IMR-90 (cell line): ENCODE results near the gene ASF1A. TPM values are rescaled to one million over a fixed set of nuclear protein-coding genes. Genes with fewer than 3 reads are reported as not detected.

ENCODE experiments used
- ATAC-seq: fragments of 200-7000 bp; cut with Tn5 transposase; 2 replicates; pipeline ENCODE4 v1.9.1; 2020; ENCODE audit warnings: low read depth, mild to moderate bottlenecking, moderate library complexity
- BruUV-seq: library from RNA; stranded (reverse); fragments of 400-500 nt; replicated peaks from 2 replicates; lab custom pipeline; 2021; lab: Mats Ljungman, UMichigan
- CTCF ChIA-PET: fragments of 300-600 bp; formaldehyde crosslinking; extraction: SDS; loops from one replicate; lab custom pipeline; 2021; ENCODE audit warnings: antibody characterized with exemption; lab: Yijun Ruan, JAX
- POLR2A ChIA-PET: fragments of 300-600 bp; sonication (Branson Sonifier 250); formaldehyde crosslinking; loops from one replicate; lab custom pipeline; 2022; ENCODE audit warnings: antibody characterized with exemption; ENCODE audit not compliant: unreplicated experiment; lab: Charles Lee
- DNase-seq: peaks from one replicate; pipeline ENCODE4 v3.0.0; 2013
- H2AFZ ChIP-seq: replicated peaks from 2 replicates; pipeline ENCODE3; 2013; ENCODE audit warnings: low read length, mild to moderate bottlenecking; ENCODE audit not compliant: poor library complexity
- H2AK5ac ChIP-seq: 2 replicates; pipeline ENCODE4 v1.6.1; 2013; ENCODE audit warnings: low read depth, low read length, inconsistent platforms
- H2AK9ac ChIP-seq: replicated peaks from 2 replicates; pipeline ENCODE3; 2013; ENCODE audit warnings: mild to moderate bottlenecking, low read depth, low read length, moderate library complexity; ENCODE audit not compliant: poor library complexity
- H2BK120ac ChIP-seq: 2 replicates; pipeline ENCODE4 v1.6.1; 2013; ENCODE audit warnings: low read depth, low read length, inconsistent platforms
- H2BK15ac ChIP-seq: 3 replicates; pipeline ENCODE4 v1.6.1; 2013; ENCODE audit warnings: low read depth, low read length, inconsistent platforms
- H2BK20ac ChIP-seq: 2 replicates; pipeline ENCODE4 v1.6.1; 2013; ENCODE audit warnings: low read depth, mild to moderate bottlenecking, inconsistent platforms, low read length, moderate library complexity
- H2BK5ac ChIP-seq: 2 replicates; pipeline ENCODE4 v1.6.1; 2013; ENCODE audit warnings: mild to moderate bottlenecking, low read depth, low read length, inconsistent platforms; ENCODE audit not compliant: poor library complexity, severe bottlenecking
- H3K14ac ChIP-seq: replicated peaks from 2 replicates; pipeline ENCODE4 v1.6.1; 2013; ENCODE audit warnings: low read depth, low read length, inconsistent platforms
- H3K18ac ChIP-seq: 2 replicates; pipeline ENCODE4 v1.6.1; 2013; ENCODE audit warnings: low read depth, low read length, control low read depth
- H3K23ac ChIP-seq: 2 replicates; pipeline ENCODE4 v1.6.1; 2013; ENCODE audit warnings: low read depth, low read length, inconsistent platforms
- H3K27ac ChIP-seq: 2 replicates; pipeline ENCODE4 v1.5.1; 2013; ENCODE audit warnings: mild to moderate bottlenecking, control low read depth, low read length; ENCODE audit not compliant: insufficient read depth
- H3K27me3 ChIP-seq: 2 replicates; pipeline ENCODE4 v1.6.1; 2013; ENCODE audit warnings: low read length; ENCODE audit not compliant: control insufficient read depth, insufficient read depth
- H3K36me3 ChIP-seq: 2 replicates; pipeline ENCODE4 v1.6.1; 2013; ENCODE audit warnings: low read length, mixed read lengths; ENCODE audit not compliant: control insufficient read depth, insufficient read depth
- H3K4ac ChIP-seq: 2 replicates; pipeline ENCODE4 v1.6.1; 2013; ENCODE audit warnings: low read depth, low read length, inconsistent platforms
- H3K4me1 ChIP-seq: 2 replicates; pipeline ENCODE4 v1.6.1; 2013; ENCODE audit warnings: low read length, mixed read lengths; ENCODE audit not compliant: control insufficient read depth, insufficient read depth
- H3K4me2 ChIP-seq: 2 replicates; pipeline ENCODE4 v1.6.1; 2013; ENCODE audit warnings: low read depth, mild to moderate bottlenecking, control low read depth, low read length, moderate library complexity
- H3K4me3 ChIP-seq: 2 replicates; pipeline ENCODE4 v1.5.1; 2013; ENCODE audit warnings: low read depth, mild to moderate bottlenecking, control low read depth, low read length, moderate library complexity; ENCODE audit not compliant: insufficient read depth
- H3K56ac ChIP-seq: 2 replicates; pipeline ENCODE4 v1.6.1; 2013; ENCODE audit warnings: low read length, inconsistent platforms; ENCODE audit not compliant: insufficient read depth; ENCODE audit errors: extremely low read depth
- H3K79me1 ChIP-seq, 2 experiments: 2 replicates each; pipeline ENCODE4 v1.6.1; 2013; ENCODE audit warnings: low read length in 2 of 2, inconsistent platforms in 1 of 2, low read depth in 1 of 2
- H3K9ac ChIP-seq: 2 replicates; pipeline ENCODE4 v1.6.1; 2013; ENCODE audit warnings: low read depth, low read length, control low read depth
- H3K9me1 ChIP-seq: 2 replicates; pipeline ENCODE4 v1.6.1; 2013; ENCODE audit warnings: low read length, inconsistent platforms; ENCODE audit not compliant: insufficient read depth
- H3K9me3 ChIP-seq: 2 replicates; pipeline ENCODE4 v1.6.1; 2013; ENCODE audit warnings: low read length; ENCODE audit not compliant: control insufficient read depth, insufficient read depth
- H4K20me1 ChIP-seq: 2 replicates; pipeline ENCODE4 v1.6.1; 2013; ENCODE audit warnings: low read length, inconsistent platforms; ENCODE audit not compliant: insufficient read depth
- H4K5ac ChIP-seq: 2 replicates; pipeline ENCODE4 v1.6.1; 2013; ENCODE audit warnings: mild to moderate bottlenecking, low read depth, low read length, control low read depth
- H4K8ac ChIP-seq, 2 experiments: 2 replicates each; pipeline ENCODE4 v1.6.1; 2013; ENCODE audit warnings: low read depth in 2 of 2, low read length in 2 of 2, control low read depth in 1 of 2, inconsistent platforms in 1 of 2
- H4K91ac ChIP-seq: 2 replicates; pipeline ENCODE4 v1.6.1; 2013; ENCODE audit warnings: low read depth, low read length, inconsistent platforms; ENCODE audit not compliant: insufficient read depth
- BHLHE40 ChIP-seq: fragments of 150-350 bp; IDR thresholded peaks from 2 replicates; pipeline ENCODE4 v1.6.1; 2016; ENCODE audit warnings: mild to moderate bottlenecking, low read depth, low read length
- CHD1 ChIP-seq: IDR thresholded peaks from 2 replicates; pipeline ENCODE4 v1.6.1; 2012; ENCODE audit warnings: low read depth, low read length, improper control_type of control experiment
- FOS ChIP-seq: fragments of 150-350 bp; IDR thresholded peaks from 2 replicates; pipeline ENCODE4 v1.6.1; 2016; ENCODE audit warnings: low read depth, low read length
- MAFK ChIP-seq: IDR thresholded peaks from 2 replicates; pipeline ENCODE4 v1.6.1; 2012; ENCODE audit warnings: low read depth, low read length, improper control_type of control experiment
- POLR2A ChIP-seq: IDR thresholded peaks from 2 replicates; pipeline ENCODE4 v1.6.1; 2012; ENCODE audit warnings: mild to moderate bottlenecking, low read depth, low read length
- RAD21 ChIP-seq: IDR thresholded peaks from 2 replicates; pipeline ENCODE4 v1.6.1; 2012; ENCODE audit warnings: low read length, improper control_type of control experiment
- RCOR1 ChIP-seq: IDR thresholded peaks from 2 replicates; pipeline ENCODE4 v1.6.1; 2012; ENCODE audit warnings: mild to moderate bottlenecking, low read length, improper control_type of control experiment; ENCODE audit not compliant: insufficient replicate concordance
- RFX5 ChIP-seq: IDR thresholded peaks from 2 replicates; pipeline ENCODE4 v1.8.0; 2012; ENCODE audit warnings: low read depth, mild to moderate bottlenecking, low read length, moderate library complexity
- SMC3 ChIP-seq: fragments of 150-350 bp; IDR thresholded peaks from 2 replicates; pipeline ENCODE4 v1.6.1; 2016; ENCODE audit warnings: low read depth, mild to moderate bottlenecking, antibody characterized with exemption, low read length, moderate library complexity
- WGBS, 2 experiments: methylation state at CpG; one replicate each; pipeline versions ENCODE4 v1.1.5 to v1.1.7; 2013; ENCODE audit warnings: missing lambda C conversion rate in 2 of 2; ENCODE audit not compliant: insufficient read length in 1 of 2; ENCODE audit errors: extremely low coverage in 2 of 2; 5-methylcytosine and 5-hydroxymethylcytosine counted together
- dilution Hi-C: fragments of 300-500 bp; cut with HindIII; formaldehyde crosslinking; loops from one replicate; pipeline ENCODE4 v1.14.3; 2018; ENCODE audit warnings: low sequenced_read_pairs; ENCODE audit not compliant: unreplicated experiment
- in situ Hi-C: fragments of 300-500 bp; cut with MboI; formaldehyde crosslinking; loops from 3 replicates; pipeline ENCODE4 v1.14.3; 2019; ENCODE audit warnings: low sequenced_read_pairs, inconsistent platforms, mixed read lengths
- intact Hi-C: fragments of 100-400 bp; cut with micrococcal nuclease; formaldehyde crosslinking; loops from 2 replicates; pipeline ENCODE4 v1.10.0; 2022
- polyA plus RNA-seq, 3 experiments: library from polyadenylated mRNA; depleted of rRNA; stranded (reverse); fragments of >200 nt; gene quantifications; 2 replicates each; pipeline ENCODE4 v1.2.3, GENCODE V29; 2012; ENCODE audit warnings: low replicate concordance in 1 of 3
- total RNA-seq: library from RNA; depleted of rRNA; stranded (reverse); fragments of >200 nt; gene quantifications from 2 replicates; pipeline ENCODE4 v1.2.3, GENCODE V29; 2012
- TF ChIP-seq, protein P1 (sequence below): fragments of 150-350 bp; IDR thresholded peaks from 2 replicates; pipeline ENCODE4 v1.6.1; 2017; ENCODE audit warnings: mild to moderate bottlenecking, antibody characterized with exemption, low read length, low read depth
- TF ChIP-seq, protein P2 (sequence below): conservative IDR thresholded peaks from 2 replicates; pipeline ENCODE4 v1.5.1; 2012; ENCODE audit warnings: mild to moderate bottlenecking, low read depth, low read length, improper control_type of control experiment
- TF ChIP-seq, protein P3 (sequence below): fragments of 150-350 bp; IDR thresholded peaks from 2 replicates; pipeline ENCODE4 v1.6.1; 2016; ENCODE audit warnings: low read depth, mild to moderate bottlenecking, low read length, moderate library complexity, borderline replicate concordance

Gene ASF1A
- total and polyA plus RNA-seq, 2 of the 4 experiments (the other 2 are of a cell fraction): 10.1 to 11.1 TPM

DNA sequence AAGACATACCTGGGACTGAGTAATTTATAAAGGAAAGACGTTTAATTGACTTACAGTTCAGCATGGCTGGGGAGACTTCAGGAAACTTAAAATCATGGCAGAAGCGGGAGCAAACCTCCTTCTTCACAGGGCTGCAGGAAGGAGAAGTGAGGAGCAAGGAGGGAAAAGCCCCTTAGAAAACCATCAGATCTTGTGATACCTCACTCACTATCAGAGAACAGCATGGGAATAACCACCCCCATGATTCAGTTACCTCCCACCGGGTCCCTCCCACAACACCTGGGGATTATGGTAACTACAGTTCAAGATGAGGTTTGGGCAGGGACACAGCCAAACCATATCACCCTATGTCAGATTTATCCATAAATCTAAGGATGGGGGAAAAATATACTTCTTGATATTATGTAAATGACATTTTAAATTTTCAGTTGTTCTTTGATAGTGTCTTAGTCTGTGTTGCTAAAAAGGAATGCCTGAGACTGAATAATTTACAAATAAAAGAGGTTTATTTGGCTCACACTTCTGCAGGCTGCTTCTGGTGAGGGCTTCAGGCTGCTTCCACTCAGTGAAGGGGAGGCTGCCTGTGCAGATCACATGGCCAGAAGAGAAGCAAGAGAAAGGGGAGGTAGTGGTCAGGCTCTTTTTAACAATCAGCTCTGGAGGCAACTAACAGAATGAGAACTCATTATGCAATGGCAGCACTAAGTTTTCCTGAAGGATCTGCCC, 42.2 kb downstream of the ASF1A start:
- Histone ChIP-seq H3K14ac (no peak overlapping the region), H3K4me2 (no peak overlapping the region), H3K4me1 (no peaks in the 10 kb centered on the region), H3K4ac (no peak overlapping the region), H3K56ac (no peak overlapping the region), H3K27me3 (no peaks in the 10 kb centered on the region), H3K9me3 (no peaks in the 10 kb centered on the region), H3K9ac (no peak overlapping the region), H2BK20ac (no peak overlapping the region), H3K4me3 (no peak overlapping the region), H4K5ac (no peak overlapping the region), H4K8ac (no peak overlapping the region), H4K91ac (no peak overlapping the region), H4K20me1 (no peaks in the 10 kb centered on the region), H2AK9ac (no peak overlapping the region), H3K36me3 (no peaks in the 10 kb centered on the region), H3K27ac (no peak overlapping the region), H3K23ac (no peak overlapping the region), H3K18ac (no peak overlapping the region), H2BK120ac (no peak overlapping the region), H2BK15ac (no peak overlapping the region), H2AFZ (no peak overlapping the region), H3K9me1 (no peaks in the 10 kb centered on the region), H2BK5ac (no peak overlapping the region), H2AK5ac (no peak overlapping the region), H3K79me1 (peaks cover 0 to 7% of the 10 kb centered on the region in 2 experiments; a peak in 2 of 4 replicates)
- no TSS peak for BruUV-seq
- ChIA-PET CTCF (no interaction called here), POLR2A (no interaction called here)
- in situ Hi-C loops: no loop called here
- intact Hi-C loops: loop anchor here (1.0 kb wide), 1 partner anchor 42 kb away; the partner anchor contains the start of gene ASF1A
- DNase-seq (no peak), ATAC-seq (no peak)
- no CpG with 5 or more reads among the region's 3 CpGs for WGBS, 2 experiments
- dilution Hi-C loops: no loop called here
- no peak for TF ChIP-seq POLR2A
- no peak for TF ChIP-seq RCOR1
- TF ChIP-seq RAD21: no peak
- TF ChIP-seq, protein P1, sequence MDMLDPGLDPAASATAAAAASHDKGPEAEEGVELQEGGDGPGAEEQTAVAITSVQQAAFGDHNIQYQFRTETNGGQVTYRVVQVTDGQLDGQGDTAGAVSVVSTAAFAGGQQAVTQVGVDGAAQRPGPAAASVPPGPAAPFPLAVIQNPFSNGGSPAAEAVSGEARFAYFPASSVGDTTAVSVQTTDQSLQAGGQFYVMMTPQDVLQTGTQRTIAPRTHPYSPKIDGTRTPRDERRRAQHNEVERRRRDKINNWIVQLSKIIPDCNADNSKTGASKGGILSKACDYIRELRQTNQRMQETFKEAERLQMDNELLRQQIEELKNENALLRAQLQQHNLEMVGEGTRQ: no peak
- no peak for TF ChIP-seq CHD1
- TF ChIP-seq, protein P2, sequence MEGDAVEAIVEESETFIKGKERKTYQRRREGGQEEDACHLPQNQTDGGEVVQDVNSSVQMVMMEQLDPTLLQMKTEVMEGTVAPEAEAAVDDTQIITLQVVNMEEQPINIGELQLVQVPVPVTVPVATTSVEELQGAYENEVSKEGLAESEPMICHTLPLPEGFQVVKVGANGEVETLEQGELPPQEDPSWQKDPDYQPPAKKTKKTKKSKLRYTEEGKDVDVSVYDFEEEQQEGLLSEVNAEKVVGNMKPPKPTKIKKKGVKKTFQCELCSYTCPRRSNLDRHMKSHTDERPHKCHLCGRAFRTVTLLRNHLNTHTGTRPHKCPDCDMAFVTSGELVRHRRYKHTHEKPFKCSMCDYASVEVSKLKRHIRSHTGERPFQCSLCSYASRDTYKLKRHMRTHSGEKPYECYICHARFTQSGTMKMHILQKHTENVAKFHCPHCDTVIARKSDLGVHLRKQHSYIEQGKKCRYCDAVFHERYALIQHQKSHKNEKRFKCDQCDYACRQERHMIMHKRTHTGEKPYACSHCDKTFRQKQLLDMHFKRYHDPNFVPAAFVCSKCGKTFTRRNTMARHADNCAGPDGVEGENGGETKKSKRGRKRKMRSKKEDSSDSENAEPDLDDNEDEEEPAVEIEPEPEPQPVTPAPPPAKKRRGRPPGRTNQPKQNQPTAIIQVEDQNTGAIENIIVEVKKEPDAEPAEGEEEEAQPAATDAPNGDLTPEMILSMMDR: no peak
- TF ChIP-seq RFX5: no peak
- no peak for TF ChIP-seq BHLHE40
- TF ChIP-seq, protein P3, sequence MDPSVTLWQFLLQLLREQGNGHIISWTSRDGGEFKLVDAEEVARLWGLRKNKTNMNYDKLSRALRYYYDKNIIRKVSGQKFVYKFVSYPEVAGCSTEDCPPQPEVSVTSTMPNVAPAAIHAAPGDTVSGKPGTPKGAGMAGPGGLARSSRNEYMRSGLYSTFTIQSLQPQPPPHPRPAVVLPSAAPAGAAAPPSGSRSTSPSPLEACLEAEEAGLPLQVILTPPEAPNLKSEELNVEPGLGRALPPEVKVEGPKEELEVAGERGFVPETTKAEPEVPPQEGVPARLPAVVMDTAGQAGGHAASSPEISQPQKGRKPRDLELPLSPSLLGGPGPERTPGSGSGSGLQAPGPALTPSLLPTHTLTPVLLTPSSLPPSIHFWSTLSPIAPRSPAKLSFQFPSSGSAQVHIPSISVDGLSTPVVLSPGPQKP: no peak
- TF ChIP-seq FOS: no peak
- TF ChIP-seq SMC3: no peak
- no peak for TF ChIP-seq MAFK
